Ecto neural progenitor cell (in vitro differentiated cells): ENCODE data around the gene AP1S2.
A peak's percentile ranks its signal among the peaks of the same experiment; 100 is the strongest.
"Not testable (repeated sequence)": the region's sequence is repeated elsewhere in the genome, so short reads cannot be mapped to it uniquely, and the experiment has no call there.

Source experiments
- DNase-seq: peaks from one replicate; pipeline ENCODE4 v3.0.0-alpha.2; 2018; ENCODE audit warnings: low spot score

The AP1S2 gene

DNA sequence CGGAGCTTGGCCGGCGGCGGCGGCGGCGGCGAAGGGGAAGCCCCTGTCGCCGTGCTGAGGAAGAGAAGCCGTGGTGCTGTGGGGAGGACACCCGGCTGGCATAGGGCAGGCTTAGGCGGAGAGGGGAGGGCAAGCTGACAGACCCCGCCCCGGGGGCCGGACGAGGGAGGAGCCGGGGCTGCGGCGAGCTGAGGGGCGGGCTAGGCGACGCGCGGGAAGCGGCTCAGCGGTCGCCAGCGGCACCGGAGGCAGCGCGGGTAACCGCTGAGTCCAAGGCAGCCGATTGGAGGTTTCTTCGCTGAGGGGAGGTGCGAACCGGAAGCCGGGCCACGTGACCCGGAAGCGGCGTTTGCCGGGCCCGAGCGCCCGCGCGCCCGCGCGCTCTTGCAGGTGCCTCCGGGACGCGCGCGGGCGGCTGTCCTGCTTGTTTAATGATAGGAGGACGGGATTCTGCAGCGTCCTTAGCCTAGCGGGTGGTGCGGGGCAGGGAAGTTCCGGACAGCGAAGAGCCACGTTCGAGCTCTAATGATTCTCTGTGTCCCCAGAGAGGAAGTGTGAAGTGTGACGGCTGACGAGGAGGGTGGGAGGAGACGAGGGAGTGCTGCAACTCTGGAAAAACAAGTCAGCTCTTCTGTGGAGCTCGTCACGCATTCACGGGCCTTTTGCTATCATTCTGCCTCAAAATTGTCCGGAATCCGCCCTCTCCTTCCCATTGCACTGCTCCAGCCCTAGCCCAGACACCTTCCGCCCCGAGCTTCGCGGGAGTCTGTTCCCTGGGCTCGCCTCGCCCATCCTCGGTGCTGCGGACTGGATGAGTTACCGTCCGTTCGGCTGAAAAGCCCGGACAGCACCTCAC is at the start of gene AP1S2:
AP1S2 (minus strand) TSS at position 102 of the 856 bp plus-strand sequence. CDS start 2,289 bp downstream, outside the sequence.
- DNase-seq, result peak; percentile 98

DNA sequence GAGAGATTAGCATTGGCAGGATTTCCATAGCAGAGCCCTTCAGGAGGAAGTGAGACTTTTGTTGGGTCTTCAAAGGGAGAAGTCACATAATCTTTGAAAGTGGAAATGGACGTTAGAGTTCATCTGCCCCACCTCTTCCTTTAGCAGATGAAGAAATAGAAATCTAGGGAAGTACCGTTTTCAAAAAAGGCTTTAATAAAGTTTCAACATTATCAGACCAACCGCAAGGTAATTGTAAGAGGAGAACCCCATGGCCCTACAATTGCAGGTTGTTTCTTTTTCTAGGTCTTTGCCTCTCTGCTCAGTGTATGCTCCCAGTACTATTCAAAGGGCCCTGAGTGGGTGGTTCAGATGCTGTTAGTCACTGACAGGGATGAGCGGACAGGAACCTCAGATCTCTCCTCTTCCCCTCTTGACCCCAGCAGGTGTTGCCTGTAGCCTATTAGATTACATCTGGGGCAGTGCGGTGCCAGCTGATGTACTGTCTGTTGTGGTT is 48.6 kb upstream of the AP1S2 start:
- DNase-seq, result no peak

DNA sequence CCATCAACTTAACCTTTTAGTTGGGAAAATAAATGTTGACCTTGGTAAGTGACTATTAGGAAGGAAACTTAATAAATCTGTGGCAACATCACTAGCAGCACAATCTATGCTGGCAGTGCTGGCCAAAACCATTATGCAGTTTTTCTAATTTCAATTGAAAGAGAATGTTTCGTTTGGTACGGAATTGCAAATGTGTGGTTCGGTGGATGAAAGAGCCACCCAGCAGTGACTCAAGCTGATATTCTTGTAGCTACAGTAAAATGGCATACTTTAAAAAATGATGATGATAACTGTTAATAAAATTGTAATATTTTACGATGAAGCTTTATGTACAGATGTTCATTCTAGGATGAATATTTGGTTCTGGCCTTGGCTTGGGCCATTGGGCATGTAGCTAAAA is 40.7 kb upstream of the AP1S2 start:
- no peak for DNase-seq

DNA sequence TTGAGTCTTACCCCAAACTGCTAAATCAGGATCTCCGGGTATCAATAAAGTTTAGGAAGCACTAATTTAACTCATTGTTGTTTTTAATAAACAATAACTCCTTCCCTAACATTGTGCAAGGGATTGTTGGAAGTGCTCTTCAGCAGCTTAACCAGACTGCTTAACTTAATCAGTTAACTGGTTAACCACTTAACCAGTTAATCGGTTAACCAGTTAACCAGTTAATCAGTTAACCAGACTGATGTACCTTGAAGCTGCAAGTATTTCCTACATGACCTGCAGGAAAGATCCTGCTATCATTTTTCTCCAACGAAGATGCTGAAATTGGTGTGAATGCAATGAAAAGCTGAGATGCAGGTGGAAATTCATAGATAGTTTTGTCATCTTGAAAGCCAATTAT is 40.1 kb upstream of the AP1S2 start:
- DNase-seq, result no peak

DNA sequence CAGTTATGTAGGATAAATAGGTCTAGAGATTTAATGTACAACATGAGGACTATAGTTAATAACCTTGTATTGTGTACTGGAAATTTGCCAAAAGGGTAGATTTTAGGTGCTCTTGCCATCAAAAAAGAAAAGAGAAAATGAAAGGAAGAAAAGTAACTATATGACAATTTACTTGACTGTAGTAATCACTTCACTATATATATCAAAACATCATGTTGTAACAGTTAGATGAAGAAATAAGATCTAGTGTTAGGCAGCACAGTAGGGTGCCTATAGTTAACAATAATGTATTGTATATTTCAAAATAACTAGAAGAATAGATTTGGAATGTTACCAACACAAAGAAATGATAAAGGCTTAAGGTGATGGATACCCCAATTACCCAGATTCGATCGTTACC is 35.9 kb upstream of the AP1S2 start:
- no peak for DNase-seq

DNA sequence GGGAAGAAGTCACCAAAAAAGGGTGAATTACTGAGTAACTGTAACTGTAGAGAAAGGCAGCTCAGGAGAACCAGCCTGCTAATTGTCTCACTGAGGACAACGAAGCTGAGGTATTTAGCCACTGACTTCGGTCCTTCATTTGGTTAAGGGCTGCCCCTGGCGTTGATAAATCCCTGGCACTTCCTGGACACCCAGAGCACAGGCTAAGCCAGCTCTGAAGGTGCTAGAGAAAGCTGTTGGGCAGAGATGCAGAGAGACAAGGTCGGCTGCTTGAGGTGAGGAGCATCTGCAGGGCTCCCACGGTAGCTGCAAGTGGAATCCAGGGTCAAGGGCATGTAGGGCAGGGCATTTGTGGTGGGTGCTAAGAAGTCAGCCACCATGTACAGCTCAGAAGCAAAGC is 33.4 kb upstream of the AP1S2 start:
- no peak for DNase-seq

DNA sequence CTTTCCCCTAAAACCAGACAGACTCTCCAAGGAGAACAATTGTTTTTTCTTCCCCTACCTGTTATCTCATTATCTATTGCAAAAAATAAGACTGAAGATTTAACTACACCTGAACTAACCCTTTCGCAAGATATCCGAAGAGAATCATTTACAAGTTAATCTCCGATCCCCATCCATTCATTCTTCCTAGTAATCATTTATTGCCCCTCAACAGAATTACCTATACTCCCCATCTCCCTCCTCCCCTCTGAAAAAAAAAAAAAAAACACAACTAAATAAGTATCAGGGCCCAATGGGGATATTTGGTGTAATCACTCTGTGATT is 28.9 kb upstream of the AP1S2 start:
- DNase-seq, result no peak

DNA sequence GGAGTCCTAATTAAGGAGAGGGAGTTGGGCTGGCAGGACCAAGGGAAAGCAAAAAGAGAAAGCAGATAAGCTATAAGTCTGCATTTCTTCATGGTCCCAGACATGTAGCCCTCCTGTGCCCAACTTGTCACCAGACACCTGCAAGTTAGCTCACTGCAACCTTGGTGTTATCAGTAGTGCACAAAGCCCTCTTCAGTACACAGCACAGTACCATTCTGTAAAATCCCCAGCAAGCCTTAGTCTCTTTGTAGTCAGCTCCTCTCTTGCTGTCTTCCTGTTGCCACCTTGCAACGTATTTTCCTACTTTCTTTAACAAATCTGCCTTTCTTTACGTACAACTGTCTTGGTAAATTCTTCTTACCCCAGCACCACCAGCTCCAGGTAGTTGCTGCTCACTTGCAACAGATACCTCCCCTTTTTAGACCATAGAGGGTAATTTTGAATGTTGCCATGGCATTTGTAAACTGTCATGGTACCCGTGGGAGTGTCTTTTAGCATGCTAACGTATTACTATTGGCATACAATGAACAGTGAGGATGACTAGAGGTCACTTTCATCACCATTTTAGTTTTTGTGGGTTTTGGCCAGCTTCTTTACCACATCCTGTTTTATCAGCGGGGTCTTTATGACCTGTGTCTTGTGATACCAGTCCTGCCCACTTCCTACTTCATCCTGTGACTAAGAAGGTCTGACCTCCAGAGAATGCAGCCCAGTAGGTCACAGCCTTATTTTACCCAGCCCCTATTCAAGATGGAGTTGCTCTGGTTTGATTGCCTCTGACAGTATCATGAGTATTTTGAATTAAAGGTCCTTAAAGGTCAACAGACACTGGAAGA is 28.3 kb upstream of the AP1S2 start:
- no peak for DNase-seq

DNA sequence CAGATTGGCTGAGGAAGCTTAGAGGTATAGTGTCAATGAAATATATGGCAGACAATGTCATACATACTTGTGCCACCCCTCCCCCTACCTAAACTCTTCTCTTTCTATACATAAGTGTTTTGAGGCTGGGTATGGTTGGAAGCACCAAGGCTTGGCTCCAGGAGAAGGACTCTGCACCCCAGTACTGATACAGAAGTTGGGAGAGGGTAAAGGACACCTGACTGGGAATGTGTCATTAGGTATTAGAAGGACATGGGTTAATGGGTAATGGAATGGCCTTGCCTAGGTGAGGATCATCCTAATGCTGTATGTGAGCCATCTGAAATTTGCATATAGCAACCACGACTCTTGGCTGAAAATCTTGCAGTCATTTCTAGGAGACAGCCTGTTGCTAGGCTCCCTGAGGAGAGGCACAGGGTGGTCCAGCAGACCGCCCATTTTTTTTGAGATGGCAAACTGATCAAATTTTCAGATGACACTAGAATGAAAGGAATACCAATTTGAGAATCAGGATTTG is 26.8 kb upstream of the AP1S2 start:
- no peak for DNase-seq

DNA sequence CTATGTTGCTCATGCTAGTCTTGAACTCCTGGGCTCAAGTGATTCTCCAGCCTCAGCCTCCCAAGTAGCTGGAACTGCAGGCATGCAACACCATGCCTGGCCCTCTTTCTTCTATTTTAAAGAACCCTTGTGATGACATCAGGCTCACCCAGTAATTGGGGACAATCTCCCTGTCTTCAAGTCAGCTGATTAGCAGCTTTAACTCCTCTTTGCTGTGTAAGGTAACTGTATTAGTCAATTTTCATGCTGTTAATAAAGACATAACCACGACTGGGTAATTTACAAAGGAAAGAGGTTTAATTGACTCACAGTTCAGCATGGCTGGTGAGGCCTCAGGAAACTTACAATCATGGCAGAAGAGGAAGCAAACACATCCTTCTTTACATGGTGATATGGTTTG is 23.3 kb upstream of the AP1S2 start:
- not testable (repeated sequence) for DNase-seq

DNA sequence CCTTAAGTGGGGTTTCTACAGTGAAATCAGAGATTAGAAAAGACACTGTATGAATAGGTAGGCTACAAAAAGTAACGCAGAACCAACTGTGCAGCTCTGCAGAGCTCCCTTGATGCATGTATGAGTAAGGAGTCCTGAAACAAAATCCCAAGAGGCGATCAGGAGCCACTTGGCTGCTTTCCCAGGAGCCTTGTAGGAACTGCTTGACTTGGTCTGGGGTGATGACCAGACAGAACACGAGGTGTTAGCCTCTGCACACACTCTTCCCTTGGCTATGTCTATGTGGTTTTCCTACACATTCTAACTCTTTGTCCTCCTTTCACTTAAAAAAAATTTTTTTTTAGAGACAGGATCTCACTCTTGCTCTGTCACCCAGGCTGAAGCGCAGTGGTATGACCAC is 22.8 kb upstream of the AP1S2 start:
- no peak for DNase-seq

DNA sequence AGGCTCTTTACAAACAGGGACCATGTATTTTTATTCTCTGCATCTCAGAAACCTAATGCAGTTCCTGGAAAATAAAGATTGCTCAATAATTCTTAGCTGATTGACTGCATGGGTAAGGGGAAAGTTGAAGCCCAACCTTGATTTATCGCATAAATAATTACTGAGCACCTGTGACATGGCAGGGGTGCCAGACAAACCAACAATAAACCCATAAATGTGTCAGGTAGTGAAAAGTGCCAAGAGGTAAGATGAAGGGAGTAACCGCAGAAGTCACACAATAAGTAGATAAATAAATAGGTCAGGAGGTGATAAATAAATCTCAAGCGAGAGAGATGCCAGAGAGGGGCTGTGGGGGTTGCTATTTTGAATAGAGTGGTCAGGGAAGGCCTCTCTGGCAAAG is 20.1 kb upstream of the AP1S2 start:
- no peak for DNase-seq

DNA sequence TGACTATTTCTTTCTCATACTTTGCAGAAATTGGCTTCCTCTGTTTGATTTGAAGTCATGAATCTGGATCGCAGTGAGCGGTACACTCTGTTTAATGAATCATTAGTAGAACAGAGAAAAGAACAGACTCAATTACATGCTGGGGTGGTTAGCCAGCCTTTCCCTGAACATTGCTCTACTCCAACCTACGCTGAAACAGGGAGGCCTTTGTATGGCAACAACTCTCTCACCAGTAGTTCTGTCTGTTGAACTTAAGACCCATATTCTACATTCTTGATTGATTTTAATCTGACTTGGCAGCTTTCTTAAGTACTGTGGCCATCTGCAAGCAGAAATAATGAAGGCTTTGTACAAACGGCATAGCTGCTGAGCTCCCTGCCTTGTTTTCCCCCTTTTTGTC is 19.0 kb upstream of the AP1S2 start:
- DNase-seq, result no peak

DNA sequence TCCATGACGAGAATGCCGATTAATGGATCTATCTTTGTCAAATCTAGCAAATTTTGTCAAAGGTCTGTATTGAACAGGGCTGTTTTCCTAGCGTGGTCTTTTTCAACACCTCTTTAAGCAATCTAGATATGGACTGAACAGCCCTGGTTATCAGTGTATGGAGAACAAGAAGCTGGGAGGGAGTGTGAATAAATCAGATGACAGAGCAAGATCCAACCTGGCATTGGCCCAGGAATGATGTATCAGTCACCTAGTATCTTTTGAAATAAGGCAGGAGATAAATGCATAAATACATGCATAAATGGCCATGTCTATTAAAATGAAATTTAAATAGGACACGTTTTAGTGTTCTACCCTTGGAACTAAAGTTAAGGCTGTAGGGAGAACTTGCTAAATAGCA is 15.7 kb upstream of the AP1S2 start:
- DNase-seq, result no peak

DNA sequence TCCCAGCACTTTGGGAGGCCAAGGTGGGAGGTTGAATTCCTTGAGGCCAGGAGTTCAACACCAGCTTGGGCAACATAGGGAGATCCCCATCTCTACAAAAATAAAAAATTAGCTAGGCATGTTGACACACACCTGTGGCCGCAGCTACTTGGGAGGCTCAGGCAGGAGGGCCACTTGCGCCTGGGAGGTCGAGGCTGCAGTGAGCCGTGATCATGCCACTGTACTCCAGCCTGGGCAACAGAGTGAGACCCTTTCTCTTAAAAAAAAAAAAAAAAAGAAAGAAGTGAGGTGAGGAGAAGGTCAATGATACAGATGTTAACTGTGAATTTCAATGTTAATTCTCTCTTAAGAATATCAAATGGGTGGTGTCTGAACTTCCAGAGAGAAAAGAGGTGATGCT is 15.1 kb upstream of the AP1S2 start:
- DNase-seq, result no peak

DNA sequence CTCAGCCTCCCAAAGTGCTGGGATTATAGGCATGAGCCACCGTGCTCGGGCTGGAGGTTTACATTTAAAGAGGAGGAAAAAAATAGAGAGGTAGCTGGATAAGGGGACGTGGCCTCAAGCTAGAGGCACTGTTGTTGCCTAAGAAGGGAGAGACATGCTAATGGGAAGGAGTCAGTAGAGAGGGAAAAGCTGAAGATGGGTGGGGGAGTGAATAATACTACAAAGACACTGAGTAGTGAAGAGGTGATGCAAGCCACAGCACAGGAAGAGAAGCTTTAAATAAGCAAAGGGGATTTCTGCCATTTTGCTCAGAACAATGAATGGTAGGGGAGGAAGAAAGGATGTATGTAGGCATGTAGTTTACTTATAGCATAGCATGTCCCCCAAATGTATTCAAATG is 11.5 kb upstream of the AP1S2 start:
- no peak for DNase-seq

DNA sequence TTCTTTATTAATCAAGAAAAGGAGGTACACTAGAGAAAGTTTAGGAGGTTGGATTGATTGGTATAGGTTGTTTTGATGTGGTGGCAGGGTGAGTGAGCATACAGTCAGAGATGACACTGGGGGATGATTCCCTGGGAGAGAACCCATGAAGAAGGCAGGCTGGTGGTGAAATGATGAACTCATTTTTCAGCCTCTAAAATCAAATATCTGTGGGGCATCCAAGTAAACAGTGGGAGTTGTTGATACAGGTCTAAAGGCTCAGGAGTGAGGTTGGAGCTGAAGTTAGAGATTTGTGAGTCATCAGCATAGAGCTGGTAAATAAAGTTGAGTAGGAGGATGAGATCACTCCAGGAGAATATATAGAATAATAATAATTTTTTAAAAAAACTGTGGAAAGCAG is 10.0 kb upstream of the AP1S2 start:
- DNase-seq, result no peak

DNA sequence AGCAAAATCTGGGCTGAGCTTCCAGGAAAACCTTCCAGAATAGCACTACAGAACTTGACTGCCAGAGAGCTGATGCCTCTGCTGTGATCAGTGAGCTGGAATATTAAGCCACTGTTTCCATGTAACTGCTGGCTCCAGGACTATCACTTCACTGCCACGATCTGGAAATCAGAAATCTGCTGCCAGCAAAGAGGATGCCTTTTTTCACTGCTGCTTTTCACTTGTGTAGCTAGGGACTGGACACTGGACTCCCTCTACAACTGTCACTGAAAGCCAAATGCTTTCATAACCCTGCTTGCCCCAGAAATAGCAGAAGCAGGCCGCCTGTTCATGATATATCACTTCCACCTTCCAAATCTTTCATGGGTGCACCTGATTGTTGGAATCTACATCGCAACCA is 9.4 kb upstream of the AP1S2 start:
- DNase-seq, result no peak

DNA sequence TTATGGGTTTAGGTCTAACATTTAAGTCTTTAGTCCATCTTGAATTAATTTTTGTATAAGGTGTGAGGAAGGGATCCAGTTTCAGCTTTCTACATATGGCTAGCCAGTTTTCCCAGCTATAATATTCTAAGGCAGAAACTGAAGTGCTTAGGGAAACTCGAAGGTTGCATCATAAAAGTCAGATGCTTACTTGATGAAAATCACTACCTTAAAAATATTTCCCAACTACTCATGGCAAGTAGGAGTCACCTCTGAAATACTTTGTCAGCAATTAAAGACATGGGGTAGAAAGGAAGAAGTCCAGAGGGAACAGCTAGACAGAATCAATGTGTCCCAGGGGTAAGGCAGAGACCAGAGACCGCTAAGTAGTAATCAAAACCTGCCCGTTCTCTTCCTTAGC is 6.3 kb upstream of the AP1S2 start:
- DNase-seq, result no peak

DNA sequence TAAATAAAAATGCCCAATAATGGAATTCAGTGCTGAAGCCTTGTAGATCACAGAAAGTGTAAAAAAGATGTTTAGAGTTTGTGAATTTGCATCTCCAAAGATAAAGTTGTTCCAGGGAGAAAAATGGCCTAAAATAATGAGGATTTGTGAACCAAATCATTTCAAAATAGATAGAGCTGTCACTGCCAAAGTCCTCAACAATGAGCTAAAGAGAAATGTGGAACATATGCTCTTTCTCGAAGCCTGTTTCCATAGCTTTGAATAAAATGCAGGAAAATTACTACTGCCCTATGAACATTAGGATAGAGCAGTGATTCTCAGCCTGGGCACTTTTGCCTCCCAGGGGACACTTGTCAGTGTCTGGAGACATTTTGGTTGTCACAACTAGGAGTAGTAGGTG is 3.4 kb upstream of the AP1S2 start:
- DNase-seq, result no peak

DNA sequence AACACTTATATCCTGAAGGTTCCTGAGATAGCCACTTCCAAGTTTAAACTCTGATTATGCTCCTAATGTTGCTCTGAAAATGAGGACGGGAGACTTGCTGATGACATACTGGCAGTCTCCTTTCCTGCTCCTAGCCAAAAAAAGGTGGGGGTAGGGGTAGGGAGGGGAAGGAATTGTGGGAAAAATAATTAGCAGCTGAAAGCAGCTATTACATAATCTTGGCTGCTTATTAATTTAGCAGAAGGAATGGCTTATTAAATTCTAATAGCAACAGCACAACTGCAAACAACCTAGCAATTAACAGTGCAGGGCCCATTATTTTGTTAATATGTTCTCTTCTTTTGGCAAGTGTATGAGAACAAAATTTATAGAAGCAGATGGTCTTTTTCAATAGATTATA is 2.0 kb upstream of the AP1S2 start:
- no peak for DNase-seq

DNA sequence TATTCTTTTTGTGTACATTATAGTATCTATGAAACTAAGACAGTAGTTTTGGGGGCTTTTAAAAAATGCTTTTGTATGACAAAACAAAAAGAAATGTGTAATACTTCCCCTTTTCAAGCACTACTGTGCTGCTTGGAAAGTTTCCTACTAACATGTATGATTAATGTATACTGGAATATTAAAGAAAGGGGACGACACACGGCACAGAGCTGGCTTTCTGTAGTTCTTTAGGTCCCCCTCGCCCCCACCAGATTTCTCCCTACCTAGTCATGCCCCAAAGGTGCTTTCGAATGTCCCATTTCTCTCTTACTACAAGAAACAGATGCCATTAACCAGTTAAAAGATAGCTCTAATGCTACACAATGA is 1.6 kb upstream of the AP1S2 start:
- DNase-seq, result no peak

DNA sequence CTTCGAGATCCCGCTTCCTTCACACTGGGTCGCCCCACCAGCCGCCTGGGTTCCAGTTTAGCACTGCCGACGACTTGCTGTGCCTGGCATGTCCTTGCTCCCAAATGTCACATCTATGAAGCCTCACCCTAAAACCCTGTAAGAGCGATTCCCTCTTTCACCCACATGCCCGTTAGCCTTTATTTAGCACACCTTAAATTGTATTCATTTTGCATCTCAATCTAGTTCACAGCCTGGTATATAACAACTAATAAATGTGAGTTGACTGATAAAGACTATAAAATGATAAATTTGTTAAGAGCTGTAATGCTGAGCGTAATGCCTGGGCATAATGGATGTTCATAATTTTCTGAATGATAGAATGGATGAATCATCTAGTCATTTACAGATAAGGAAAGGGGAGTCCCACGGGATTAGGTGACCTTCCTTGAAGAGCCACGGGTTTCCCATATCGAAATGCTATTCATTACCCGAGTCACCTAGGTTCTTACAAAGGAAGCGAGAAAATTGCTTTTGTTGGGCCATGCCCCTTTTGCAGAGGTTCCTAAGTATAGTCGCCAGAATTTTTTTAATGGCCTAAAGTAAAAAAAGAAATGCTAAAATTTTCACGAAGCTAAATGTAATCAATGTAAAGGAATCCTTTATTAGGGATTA is 1.1 kb upstream of the AP1S2 start:
- no peak for DNase-seq
